ENCODE measurements around the gene GPR18. TPM values are rescaled to one million over a fixed set of nuclear protein-coding genes. Genes with fewer than 3 reads are reported as not detected.

The GPR18 gene, protein sequence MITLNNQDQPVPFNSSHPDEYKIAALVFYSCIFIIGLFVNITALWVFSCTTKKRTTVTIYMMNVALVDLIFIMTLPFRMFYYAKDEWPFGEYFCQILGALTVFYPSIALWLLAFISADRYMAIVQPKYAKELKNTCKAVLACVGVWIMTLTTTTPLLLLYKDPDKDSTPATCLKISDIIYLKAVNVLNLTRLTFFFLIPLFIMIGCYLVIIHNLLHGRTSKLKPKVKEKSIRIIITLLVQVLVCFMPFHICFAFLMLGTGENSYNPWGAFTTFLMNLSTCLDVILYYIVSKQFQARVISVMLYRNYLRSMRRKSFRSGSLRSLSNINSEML
- total RNA-seq (2014; rRNA removed; shearing (Covaris generic)), result 6.6 and 13.7 TPM in 2 replicates
- 10.9 and 15.1 TPM in 2 replicates for total RNA-seq (2022)
- Bru-seq, nascent RNA, result percentile 90 among the genes with signal in this experiment
- percentile 45 among the genes with signal in this experiment for BruChase-seq, experiment 1, labeled RNA remaining after a 6-hour chase
- BruChase-seq, experiment 2, labeled RNA remaining after a 2-hour chase, result percentile 79 among the genes with signal in this experiment
- long read RNA-seq, partial matches to known transcripts, result 0 of 7 reads
- long read RNA-seq, other reads (novel, unspliced or antisense), result 2 of 7 reads

DNA sequence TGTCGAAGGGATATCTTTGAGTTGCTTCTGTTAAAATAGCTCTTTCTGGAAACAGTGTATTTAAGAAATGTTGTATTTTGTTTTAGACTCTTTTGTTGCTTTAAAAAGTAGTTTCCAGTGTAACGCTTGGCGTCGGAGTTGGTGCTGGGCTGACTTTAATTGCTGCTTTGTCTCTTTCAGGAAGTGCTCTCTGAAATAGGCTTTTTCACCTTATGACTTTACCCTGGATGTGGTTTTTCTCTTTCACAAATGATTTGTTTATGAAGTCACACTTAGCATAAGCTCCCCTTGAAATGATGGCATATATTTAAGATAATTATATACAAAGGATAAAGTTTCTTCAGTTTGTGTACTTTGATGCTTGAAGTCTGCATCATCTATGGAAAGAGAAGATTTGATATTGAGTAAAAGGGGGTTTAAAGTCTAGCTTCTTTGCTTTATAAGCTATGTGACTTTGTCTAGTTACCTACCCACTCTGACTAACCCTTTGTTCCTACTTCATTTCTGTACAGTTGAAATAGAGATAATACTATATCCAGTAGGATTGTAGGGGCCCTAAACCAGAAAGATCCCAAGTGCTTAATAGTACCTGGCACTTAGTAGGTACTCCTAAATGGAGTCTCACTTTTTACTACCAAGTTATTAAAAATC, at the start of gene GPR18:
Gene GPR18 (minus strand): TSS at position 170 of the 651 bp plus-strand sequence. CDS start 2,507 bp downstream, outside the sequence.
- no peaks in the 10 kb centered on the region for H3K9me2 ChIP-seq (ENCODE audit: insufficient read depth, low read length)
- ChIA-PET CTCF (ENCODE audit: unreplicated experiment) (no interaction called here), POLR2A (interaction anchor here (0.6 to 4.1 kb wide), 14 partner anchors 13 to 175 kb away, joined by 3 to 51 read pairs (median 4); partner anchors contain the start of gene UBAC2)
- peaks cover 62% of the 10 kb centered on the region for H3K79me2 ChIP-seq (ENCODE audit: insufficient read depth, low read depth, low read length)
- H3K4me2 ChIP-seq (ENCODE audit: low read length), result peak within 1 kb of the TSS; percentile 81
- 0 out of 2 replicates have a peak, but pooled peaks cover 4% of the 10 kb centered on the region for H4K20me1 ChIP-seq (ENCODE audit: insufficient read depth, low read length)
- peak; percentile 66 for DNase-seq (ENCODE audit: low spot score)
- peaks cover 36% of the 10 kb centered on the region for H3K36me3 ChIP-seq (ENCODE audit: insufficient read depth, low read length)
- peak within 1 kb of the TSS; percentile 76 for H3K4me3 ChIP-seq (ENCODE audit: low read depth, low read length, poor library complexity, severe bottlenecking)
- no TSS peak for BruUV-seq (replicated peaks)
- H3K4me1 ChIP-seq (ENCODE audit: insufficient read depth, low read length, poor library complexity, severe bottlenecking), result peaks cover 64% of the 10 kb centered on the region
- intact Hi-C loops (cut with micrococcal nuclease; ENCODE audit: unreplicated experiment), result loop anchor here (1.0 to 10.0 kb wide), 2 partner anchors 30 to 246 kb away; partner anchors contain the start of gene TM9SF2
- TF ChIP-seq EZH2phosphoT487 (IDR thresholded peaks at IDR 0.05; ENCODE audit: borderline replicate concordance, low read depth, low read length), result no peak
- TF ChIP-seq, protein P1, sequence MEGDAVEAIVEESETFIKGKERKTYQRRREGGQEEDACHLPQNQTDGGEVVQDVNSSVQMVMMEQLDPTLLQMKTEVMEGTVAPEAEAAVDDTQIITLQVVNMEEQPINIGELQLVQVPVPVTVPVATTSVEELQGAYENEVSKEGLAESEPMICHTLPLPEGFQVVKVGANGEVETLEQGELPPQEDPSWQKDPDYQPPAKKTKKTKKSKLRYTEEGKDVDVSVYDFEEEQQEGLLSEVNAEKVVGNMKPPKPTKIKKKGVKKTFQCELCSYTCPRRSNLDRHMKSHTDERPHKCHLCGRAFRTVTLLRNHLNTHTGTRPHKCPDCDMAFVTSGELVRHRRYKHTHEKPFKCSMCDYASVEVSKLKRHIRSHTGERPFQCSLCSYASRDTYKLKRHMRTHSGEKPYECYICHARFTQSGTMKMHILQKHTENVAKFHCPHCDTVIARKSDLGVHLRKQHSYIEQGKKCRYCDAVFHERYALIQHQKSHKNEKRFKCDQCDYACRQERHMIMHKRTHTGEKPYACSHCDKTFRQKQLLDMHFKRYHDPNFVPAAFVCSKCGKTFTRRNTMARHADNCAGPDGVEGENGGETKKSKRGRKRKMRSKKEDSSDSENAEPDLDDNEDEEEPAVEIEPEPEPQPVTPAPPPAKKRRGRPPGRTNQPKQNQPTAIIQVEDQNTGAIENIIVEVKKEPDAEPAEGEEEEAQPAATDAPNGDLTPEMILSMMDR (conservative IDR thresholded peaks at IDR 0.05; ENCODE audit: low read length), result no peak
- no peaks in the 10 kb centered on the region for H3K9me3 ChIP-seq (ENCODE audit: low read length)
- peak within 1 kb of the TSS; percentile 97 for H3K27ac ChIP-seq (ENCODE audit: low read depth, low read length, poor library complexity, severe bottlenecking)
- H2AFZ ChIP-seq (ENCODE audit: low read length), result no peak within 1 kb of the TSS

DNA sequence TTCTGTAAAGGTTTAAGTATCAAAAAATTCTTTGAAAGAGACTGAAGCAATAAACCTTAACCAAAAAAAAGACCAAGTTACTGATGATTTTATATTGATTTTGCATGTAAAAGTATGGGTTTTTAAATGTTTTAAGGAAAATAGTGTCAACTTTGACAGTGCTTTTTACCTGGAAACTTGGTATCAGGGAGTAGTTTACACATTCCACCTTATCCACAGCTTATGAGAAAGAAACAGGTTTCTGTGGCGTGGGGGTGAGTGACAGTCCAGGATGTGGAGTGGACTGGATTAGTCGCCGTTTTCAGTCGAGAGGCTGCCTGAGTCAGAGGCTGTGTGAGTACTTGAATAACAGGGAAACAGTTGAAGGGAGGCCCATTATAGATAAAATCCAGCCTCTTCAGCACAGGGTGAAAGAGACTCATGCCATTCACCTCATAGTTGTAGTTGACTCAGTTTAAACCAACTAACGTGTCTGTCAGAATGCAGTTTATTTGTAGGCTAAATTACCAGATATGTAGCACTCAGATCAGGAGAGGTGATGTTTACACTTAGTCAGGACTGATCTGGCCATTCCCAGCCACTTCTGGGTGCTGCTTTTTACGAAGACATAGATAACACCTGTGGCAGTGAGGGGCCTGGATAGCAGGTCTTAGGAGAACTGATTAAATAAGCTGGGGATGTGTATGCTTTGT, 49.6 kb upstream of the GPR18 start:
- intact Hi-C loops (cut with micrococcal nuclease; ENCODE audit: unreplicated experiment), result no loop called here
- Histone ChIP-seq H3K4me3 (ENCODE audit: low read depth, low read length, poor library complexity, severe bottlenecking) (no peak overlapping the region), H3K4me2 (ENCODE audit: low read length) (peak overlapping the region; percentile 46; the same call in 1 of the 2 replicates), H3K79me2 (ENCODE audit: insufficient read depth, low read depth, low read length) (no peaks in the 10 kb centered on the region), H3K36me3 (ENCODE audit: insufficient read depth, low read length) (no peaks in the 10 kb centered on the region; the same call in 1 of the 2 replicates), H3K4me1 (ENCODE audit: insufficient read depth, low read length, poor library complexity, severe bottlenecking) (peaks cover 7% of the 10 kb centered on the region), H3K27ac (ENCODE audit: low read depth, low read length, poor library complexity, severe bottlenecking) (no peak overlapping the region), H3K9me3 (ENCODE audit: low read length) (no peaks in the 10 kb centered on the region), H2AFZ (ENCODE audit: low read length) (no peak overlapping the region), H3K9me2 (ENCODE audit: insufficient read depth, low read length) (no peaks in the 10 kb centered on the region), H4K20me1 (ENCODE audit: insufficient read depth, low read length) (no peaks in the 10 kb centered on the region)
- BruUV-seq (replicated peaks), result no TSS peak
- CTCF ChIA-PET (ENCODE audit: unreplicated experiment), result no interaction called here
- no peak for TF ChIP-seq EZH2phosphoT487 (IDR thresholded peaks at IDR 0.05; ENCODE audit: borderline replicate concordance, low read depth, low read length)
- TF ChIP-seq, protein P1 (conservative IDR thresholded peaks at IDR 0.05; ENCODE audit: low read length), result no peak
- POLR2A ChIA-PET, result interaction anchor here (0.8 kb wide), 1 partner anchor 10 kb away, joined by 5 read pairs; no protein-coding TSS in a partner anchor
- no peak for DNase-seq (ENCODE audit: low spot score)

Measured in OCI-LY7 (cell line).